ENCODE measurements around the gene ELOVL1. TPM values are rescaled to one million over a fixed set of nuclear protein-coding genes. Genes with fewer than 3 reads are reported as not detected.
"Not testable (repeated sequence)": the region's sequence is repeated elsewhere in the genome, so short reads cannot be mapped to it uniquely, and the experiment has no call there.

ELOVL1 gene
- polyA plus RNA-seq (2014; cell fraction: cytosol; rRNA removed) = 24.1 and 28.3 TPM in 2 replicates
- 41.1 and 43.7 TPM in 2 replicates for polyA plus RNA-seq (2014; cell fraction: nucleus; rRNA removed)

- peak; percentile 81 for DNase-seq (ENCODE audit: low spot score)
Measured at GRCh38 chr1:43367904-43368645, at the start of gene ELOVL1. Gene ELOVL1 (minus strand): TSS chr1:43368011. CDS start chr1:43365609, 2,402 bp downstream.

- no peak for DNase-seq (ENCODE audit: low spot score)
Measured at GRCh38 chr1:43415901-43416300, 48.1 kb upstream of the ELOVL1 start.

GRCh38 chr1:43414634-43415223 is 46.9 kb upstream of the ELOVL1 start:
- peak; percentile 61 for DNase-seq (ENCODE audit: low spot score)

GRCh38 chr1:43413426-43413825 is 45.6 kb upstream of the ELOVL1 start:
- not testable (repeated sequence) for DNase-seq (ENCODE audit: low spot score)

GRCh38 chr1:43410571-43410970 is 42.8 kb upstream of the ELOVL1 start:
- DNase-seq (ENCODE audit: low spot score) = no peak

DNA sequence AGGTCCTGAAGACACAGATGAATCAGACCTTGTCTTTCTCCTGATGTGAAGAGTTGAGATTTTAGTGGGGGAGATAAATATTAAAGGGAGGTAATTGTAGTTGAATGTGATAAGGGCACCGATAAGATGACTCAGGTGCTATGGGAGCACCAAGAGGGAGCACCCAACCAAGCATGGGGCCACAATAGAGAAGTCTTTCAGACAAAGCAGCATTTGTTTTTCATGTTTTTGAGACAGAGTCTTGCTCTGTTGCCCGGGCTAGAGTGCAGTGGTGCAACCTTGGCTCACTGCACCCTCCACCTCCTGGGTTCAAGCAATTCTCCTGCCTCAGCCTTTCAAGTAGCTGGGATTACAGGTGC is 38.0 kb upstream of the ELOVL1 start:
- no peak for DNase-seq (ENCODE audit: low spot score)

DNA sequence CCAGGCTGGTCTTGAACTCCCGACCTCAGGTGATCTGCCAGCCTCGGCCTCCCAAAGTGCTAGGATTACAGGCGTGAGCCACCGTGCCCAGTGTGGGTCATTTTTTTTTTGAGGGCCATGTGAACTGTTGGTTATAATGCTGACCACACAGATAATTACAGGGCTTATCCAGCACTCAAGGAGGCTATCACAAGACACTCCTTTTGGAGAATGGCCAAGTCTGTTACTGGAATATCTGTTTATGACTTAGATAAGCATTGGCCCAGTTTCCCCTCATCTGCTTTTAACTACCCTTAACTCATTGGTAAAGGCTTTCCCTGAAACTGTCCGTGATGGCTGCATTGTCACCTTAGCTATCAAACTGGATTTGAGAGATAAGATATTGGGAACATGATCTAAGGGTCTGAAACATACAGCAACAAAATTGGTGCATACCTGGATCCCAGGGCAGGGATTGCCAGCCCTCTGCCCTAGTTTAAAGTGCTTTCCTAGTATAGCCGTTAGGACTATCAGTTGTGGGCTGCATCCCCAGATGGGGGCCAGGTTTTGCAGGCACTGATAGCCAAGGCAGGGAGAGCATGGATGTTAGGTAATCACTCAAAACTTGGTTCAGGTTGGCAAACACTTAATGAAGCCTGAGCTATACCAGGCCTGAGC is 37.5 kb upstream of the ELOVL1 start:
- no peak for DNase-seq (ENCODE audit: low spot score)

DNA sequence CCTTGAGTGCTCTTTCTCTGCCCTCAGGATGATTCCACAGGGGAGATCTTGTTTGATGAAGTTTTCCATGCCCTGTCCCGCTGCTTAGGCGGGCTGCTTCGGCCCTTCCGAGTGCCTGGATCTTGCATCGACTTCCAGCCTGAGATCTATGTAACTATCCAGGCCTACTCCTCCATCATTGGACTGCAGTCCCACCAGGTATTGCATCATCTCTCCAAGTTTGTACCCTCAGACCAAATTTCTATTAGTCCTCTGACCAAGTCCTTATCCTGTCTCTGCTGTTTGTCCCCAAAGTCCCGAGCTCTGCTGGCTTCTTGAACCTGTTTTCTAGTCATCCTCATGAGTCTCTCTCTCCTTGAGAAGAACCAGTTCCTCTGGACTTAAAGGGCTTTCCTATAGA is 36.5 kb upstream of the ELOVL1 start:
- no peak for DNase-seq (ENCODE audit: low spot score)

DNA sequence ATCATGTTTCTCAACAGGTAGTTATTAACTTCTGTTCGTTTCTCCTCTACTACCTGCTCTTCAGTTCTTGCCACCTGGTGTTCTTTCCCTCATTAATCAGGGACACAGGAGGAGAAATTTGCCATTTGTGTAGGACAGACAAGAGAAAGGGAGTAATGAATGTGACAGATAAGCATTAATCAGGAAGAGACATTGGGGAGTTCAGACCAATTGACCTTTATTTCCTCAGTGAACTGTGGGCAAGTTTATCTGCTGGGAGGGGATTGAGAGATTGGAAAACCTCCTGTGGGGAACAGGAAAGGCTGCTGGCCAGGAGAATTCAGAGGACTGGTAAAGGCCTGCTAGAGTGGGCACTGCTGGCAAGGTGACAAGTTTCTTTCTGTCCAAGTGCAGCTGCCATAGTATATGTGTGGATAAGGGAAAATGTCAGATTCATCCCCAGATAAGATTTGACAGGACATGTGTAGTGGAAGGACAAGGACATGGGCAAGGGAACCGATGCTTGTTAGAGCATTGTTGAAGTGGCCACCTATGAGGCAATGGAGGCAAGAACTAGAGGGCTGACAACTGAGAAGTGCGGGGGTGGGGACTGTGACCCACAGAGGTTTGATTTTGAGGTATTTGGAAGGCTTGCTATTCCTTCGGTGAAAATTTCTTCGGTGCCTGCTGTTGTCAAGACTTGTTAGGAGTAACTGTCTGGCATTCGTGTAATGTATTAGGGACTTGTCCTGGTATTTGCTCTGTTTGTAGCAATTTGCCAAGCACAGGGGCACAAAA is 34.5 kb upstream of the ELOVL1 start:
- DNase-seq (ENCODE audit: low spot score) = no peak

GRCh38 chr1:43400441-43400840 is 32.6 kb upstream of the ELOVL1 start:
- not testable (repeated sequence) for DNase-seq (ENCODE audit: low spot score)

GRCh38 chr1:43398227-43398626 is 30.4 kb upstream of the ELOVL1 start:
- no peak for DNase-seq (ENCODE audit: low spot score)

DNA sequence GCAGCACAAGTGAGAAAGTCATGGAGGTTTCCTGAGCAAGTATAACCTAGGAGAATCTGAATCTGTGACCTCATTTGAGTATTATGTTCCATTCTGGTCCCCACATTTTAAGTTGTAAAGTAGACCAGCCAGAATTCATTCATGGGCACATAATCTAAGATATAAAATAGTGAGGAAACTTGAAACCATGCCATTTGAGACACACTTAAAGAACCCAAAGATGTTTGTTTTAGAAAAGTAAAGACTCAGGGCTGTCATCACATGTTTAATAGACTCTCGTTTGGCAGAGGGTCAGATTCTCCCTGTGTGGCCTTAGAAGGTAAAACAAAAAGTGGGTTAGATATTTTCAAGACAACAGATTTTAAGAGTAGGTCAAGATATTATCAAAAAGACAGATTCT is 28.2 kb upstream of the ELOVL1 start:
- no peak for DNase-seq (ENCODE audit: low spot score)

DNA sequence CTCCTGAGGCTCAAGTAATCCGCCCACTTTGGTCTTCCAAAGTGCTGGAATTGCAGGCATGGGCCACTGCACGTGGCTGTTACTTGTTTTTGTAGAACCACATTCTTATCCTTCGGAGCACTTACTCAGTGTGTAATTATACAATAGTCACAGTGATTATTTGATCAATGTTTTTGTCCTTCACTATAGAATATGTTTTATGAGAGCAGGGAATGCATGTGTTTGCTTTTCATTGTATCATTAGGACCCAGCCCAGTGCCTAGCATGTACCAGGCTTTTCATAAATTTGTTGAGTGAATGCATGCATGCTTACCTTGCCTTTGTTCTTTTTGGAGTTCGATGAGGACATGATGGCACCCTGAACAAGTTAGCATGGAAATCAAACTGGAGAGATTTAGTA is 27.7 kb upstream of the ELOVL1 start:
- DNase-seq (ENCODE audit: low spot score) = no peak

DNA sequence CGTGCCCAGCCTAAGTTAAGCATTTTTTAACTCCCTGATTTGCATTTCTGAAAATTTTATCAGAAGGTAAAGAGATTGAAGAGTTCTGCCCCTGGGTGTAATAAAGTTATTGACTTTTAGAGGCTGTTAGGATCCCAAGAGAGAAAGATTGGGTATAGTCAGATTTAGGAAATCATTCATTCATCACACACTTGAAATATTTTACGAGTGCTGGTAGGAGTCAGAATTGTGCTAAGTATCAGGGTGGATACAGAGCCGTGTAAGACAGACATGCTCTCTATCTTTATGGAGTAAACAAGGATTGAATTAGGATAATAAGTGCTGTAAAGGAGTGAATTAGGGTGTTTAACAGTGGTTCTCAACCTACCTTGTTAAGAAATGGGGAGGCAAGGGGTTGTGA is 24.9 kb upstream of the ELOVL1 start:
- no peak for DNase-seq (ENCODE audit: low spot score)

DNA sequence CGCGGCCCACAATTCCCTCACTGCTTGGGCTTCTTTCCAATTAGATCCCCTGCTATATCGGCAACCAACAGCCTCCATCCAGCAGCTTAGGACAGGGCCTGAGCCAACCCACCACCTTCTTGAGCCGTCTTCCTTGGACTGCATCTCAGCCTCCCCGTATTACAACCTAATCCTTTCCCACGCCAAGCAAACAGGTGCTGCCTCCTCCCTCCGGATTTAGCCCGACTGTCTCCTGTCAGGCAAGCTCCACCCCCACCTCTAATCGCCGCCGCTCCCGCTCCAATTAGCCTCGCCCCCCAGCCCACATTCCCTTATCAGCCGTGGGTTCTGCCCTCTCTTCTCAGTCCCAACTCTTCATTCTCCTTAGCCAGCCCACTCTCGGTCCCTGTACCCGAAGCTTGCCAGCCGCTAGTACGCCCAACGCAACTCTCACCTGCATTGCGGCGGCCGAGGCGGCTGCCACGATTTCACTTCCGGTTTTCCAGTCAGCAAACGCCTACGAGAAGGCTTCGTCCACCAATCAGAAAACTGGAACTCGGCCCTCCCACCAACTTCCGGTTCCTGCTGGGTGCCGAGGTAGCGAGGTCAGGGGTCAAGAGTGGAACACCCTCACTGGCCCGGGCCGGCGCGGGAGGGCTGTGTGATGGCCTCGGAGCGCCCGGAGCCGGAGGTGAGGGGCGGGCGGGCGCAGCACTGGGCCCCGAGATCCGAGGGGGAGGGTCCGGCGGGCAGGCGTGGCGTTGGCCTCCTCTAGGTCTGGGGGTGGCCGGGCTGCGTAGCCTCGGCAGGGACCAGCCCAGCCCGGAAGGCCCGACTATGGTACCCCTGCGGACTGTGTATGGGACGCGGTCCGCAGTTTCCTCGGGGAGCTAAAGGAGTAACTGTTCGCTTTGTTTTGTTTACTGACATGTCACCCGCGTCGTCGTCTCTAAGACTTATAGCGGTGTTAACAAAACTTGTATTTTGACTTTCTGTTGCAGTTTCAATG is 21.8 kb upstream of the ELOVL1 start, which contains the start of the genes MED8 and SZT2:
Gene MED8 (minus strand): TSS at position 475 of the 988 bp plus-strand sequence. CDS start 36 bp downstream, at position 439.
Gene SZT2 (plus strand): TSS at position 574 of the 988 bp plus-strand sequence. CDS start 70 bp downstream, at position 644.
- DNase-seq (ENCODE audit: low spot score) = peak; percentile 94

GRCh38 chr1:43388613-43389012 is 20.8 kb upstream of the ELOVL1 start:
- DNase-seq (ENCODE audit: low spot score) = no peak

- no peak for DNase-seq (ENCODE audit: low spot score)
Measured at GRCh38 chr1:43387976-43388599, 20.3 kb upstream of the ELOVL1 start.

DNA sequence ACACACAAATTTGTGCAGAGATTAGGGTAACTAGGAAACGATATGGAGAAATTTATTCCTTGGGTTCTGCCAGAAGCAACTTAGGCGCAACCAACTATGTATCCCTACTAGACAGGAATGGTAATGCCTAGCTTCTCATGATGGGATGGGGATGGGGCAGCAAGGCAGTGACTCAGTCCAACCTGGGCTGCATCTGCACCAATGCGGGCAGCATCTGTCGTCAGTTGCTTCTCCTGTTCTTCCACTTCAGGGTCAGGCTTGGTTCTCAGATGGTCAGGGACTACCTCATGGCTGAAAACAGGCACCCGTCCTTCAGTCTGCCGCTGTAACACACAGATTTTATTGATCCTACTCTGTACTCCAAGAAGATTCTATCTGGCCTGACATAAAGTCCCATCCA is 18.9 kb upstream of the ELOVL1 start:
- DNase-seq (ENCODE audit: low spot score) = no peak

GRCh38 chr1:43383449-43383848 is 15.6 kb upstream of the ELOVL1 start:
- no peak for DNase-seq (ENCODE audit: low spot score)

Data from SK-N-DZ (cell line).